Colonic mucosa (tissue), 4 donors: ENCODE measurements around the gene SRL. TPM values are rescaled to one million over a fixed set of nuclear protein-coding genes. Genes with fewer than 3 reads are reported as not detected.

ENCODE experiments used
- DNase-seq: peaks from one replicate; pipeline ENCODE4 v3.0.0-alpha.2; 2020
- H3K27ac ChIP-seq: fragments of 200-600 bp; one replicate; pipeline ENCODE4 v1.8.0; 2021
- H3K27me3 ChIP-seq: fragments of 200-600 bp; one replicate; pipeline ENCODE4 v1.8.0; 2021
- H3K36me3 ChIP-seq: fragments of 200-600 bp; one replicate; pipeline ENCODE4 v1.8.0; 2021
- H3K4me1 ChIP-seq: fragments of 200-600 bp; one replicate; pipeline ENCODE4 v1.8.0; 2021; ENCODE audit warnings: mild to moderate bottlenecking
- H3K4me3 ChIP-seq: fragments of 200-600 bp; one replicate; pipeline ENCODE4 v1.8.0; 2021
- H3K9ac ChIP-seq, 2 donors: one replicate each; pipeline ENCODE4 v1.7.0; 2013; ENCODE audit warnings: control low read depth in 2 of 2, low read depth in 2 of 2, low read length in 2 of 2
- H3K9me3 ChIP-seq: fragments of 200-600 bp; one replicate; pipeline ENCODE4 v1.8.0; 2021
- intact Hi-C: fragments of 100-400 bp; cut with DNase I; formaldehyde crosslinking; loops from one replicate; pipeline ENCODE4 v1.14.1; 2022
- total RNA-seq, 2 donors: library from RNA; stranded (reverse); fragmentation: NEBNext Ultra II Directional in 1 of 2; extraction: Animal tissue kit (Norgen Biotek cat#: 25700) in 1 of 2; gene quantifications; one replicate each; pipeline ENCODE4 v1.2.1, GENCODE V29; 2021
- TF ChIP-seq, protein P1 (sequence below): fragments of 200-600 bp; IDR thresholded peaks from one replicate; pipeline ENCODE4 v1.8.0; 2022; ENCODE audit warnings: antibody characterized with exemption, mild to moderate bottlenecking
- donor health status: healthy.
- donor health status: DM: no; HTN: no; CAD: no.
- donor health status: DM: no; HTN: no; CAD: no.

SRL gene
- total RNA-seq = under 1 TPM; 0.49 to 0.82 TPM

DNA sequence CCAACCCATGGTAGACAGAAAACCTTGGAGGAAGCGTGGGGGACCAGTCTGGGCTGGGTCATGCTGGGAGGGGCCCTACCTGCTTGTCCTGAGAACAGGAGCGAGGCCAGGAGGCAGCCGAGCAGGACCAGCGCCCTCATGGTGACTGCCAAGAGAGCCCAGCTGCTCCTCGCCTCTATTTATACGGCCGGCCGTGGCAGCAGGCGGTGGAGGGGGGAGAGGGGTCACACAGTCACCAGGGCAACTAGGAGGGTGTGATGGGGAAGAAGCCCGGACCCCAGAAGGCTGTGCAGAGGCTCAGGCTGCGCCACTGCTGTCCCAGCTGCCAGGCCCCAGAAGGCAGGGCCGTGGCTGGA lies at the start of gene SRL:
Gene SRL, minus strand, starts transcription at position 153 of the 356 bp plus-strand sequence. Its CDS starts 13 bp downstream, at position 140.
- Histone ChIP-seq H3K4me1 (no peaks in the 10 kb centered on the region), H3K36me3 (no peaks in the 10 kb centered on the region), H3K9ac (no peak within 1 kb of the TSS), H3K4me3 (no peak within 1 kb of the TSS), H3K9me3 (no peaks in the 10 kb centered on the region), H3K27ac (no peak within 1 kb of the TSS), H3K27me3 (no peaks in the 10 kb centered on the region)
- intact Hi-C loops = no loop called here
- TF ChIP-seq, protein P1, sequence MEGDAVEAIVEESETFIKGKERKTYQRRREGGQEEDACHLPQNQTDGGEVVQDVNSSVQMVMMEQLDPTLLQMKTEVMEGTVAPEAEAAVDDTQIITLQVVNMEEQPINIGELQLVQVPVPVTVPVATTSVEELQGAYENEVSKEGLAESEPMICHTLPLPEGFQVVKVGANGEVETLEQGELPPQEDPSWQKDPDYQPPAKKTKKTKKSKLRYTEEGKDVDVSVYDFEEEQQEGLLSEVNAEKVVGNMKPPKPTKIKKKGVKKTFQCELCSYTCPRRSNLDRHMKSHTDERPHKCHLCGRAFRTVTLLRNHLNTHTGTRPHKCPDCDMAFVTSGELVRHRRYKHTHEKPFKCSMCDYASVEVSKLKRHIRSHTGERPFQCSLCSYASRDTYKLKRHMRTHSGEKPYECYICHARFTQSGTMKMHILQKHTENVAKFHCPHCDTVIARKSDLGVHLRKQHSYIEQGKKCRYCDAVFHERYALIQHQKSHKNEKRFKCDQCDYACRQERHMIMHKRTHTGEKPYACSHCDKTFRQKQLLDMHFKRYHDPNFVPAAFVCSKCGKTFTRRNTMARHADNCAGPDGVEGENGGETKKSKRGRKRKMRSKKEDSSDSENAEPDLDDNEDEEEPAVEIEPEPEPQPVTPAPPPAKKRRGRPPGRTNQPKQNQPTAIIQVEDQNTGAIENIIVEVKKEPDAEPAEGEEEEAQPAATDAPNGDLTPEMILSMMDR = no peak
- no peak for DNase-seq

GRCh38 chr16:4290236-4290830 lies 48.5 kb upstream of the SRL start:
- H3K27me3 ChIP-seq = no peaks in the 10 kb centered on the region
- intact Hi-C loops = no loop called here
- H3K9ac ChIP-seq = peak overlapping the region in 1 of 2 donors; percentile 12
- no peak overlapping the region for H3K27ac ChIP-seq
- TF ChIP-seq, protein P1 = no peak
- H3K4me3 ChIP-seq = no peak overlapping the region
- no peaks in the 10 kb centered on the region for H3K36me3 ChIP-seq
- H3K4me1 ChIP-seq = peaks cover 5% of the 10 kb centered on the region
- H3K9me3 ChIP-seq = no peaks in the 10 kb centered on the region
- no peak for DNase-seq

DNA sequence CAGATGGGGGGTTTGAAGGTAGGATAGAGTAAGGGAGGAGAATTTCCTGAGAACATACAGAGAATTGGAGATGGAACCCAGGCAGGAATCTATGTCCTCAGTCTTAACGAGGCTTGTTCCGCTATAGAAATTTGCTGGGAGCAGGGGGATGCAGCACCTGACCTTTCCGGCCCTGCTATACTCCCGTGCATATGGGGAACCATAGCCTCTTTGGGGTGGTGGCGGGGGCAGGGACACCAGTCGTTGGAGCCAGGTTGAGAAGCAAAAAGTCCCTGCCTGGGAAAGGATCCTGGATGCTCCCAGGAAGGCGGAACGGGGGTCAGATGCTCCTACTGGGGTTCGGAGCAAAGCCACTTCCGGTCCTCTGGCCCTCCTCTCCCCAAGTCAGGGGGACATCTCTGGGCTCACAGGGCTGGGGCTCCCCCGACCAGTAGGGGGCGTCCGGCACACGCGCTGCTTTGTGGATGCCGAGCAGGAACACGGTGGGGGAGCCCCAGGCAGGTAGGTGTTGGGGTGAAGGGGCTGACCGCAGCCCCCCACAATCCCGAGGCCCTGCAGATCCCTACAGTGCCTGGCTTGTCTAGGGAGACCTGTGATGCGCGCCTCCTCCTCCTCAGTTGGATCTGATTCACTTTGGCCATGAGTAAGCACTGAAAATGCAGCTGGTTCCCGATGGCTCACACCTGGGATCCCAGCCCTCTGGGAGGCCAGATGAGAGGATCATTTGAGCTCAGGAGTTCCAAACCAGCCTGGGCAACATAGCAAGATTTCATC lies 46.5 kb upstream of the SRL start:
- peak; percentile 86 for DNase-seq
- H3K27me3 ChIP-seq = no peaks in the 10 kb centered on the region
- no peak overlapping the region for H3K9ac ChIP-seq
- no peak overlapping the region for H3K27ac ChIP-seq
- H3K4me1 ChIP-seq = peaks cover 5% of the 10 kb centered on the region
- H3K4me3 ChIP-seq = no peak overlapping the region
- H3K9me3 ChIP-seq = no peaks in the 10 kb centered on the region
- no peaks in the 10 kb centered on the region for H3K36me3 ChIP-seq
- intact Hi-C loops = loop anchor here (2.0 kb wide), 1 partner anchor 42 kb away; no protein-coding TSS in a partner anchor
- TF ChIP-seq, protein P1 = peak; percentile 94

DNA sequence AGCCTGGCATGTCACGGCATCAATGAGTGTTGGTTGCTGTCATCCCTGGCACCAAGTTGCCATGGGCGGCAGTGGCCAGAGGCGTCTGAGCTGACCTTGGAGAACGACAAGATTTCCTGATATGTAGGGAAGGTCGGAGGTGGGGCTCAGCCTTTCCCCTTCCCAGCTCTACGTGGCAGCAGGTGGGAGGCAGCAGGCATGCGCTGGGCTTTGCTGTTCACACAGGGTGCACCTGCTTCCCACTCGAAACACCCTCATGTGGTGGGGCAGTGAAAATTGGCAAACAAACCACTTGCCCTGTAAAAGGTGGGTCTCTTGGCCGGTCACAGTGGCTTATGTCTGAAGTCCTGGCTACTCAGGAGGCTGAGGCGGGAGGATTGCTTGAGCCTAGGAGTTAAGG lies 43.3 kb upstream of the SRL start:
- Histone ChIP-seq H3K9me3 (no peaks in the 10 kb centered on the region), H3K4me3 (no peak overlapping the region), H3K27ac (no peak overlapping the region), H3K36me3 (no peaks in the 10 kb centered on the region), H3K9ac (no peak overlapping the region), H3K4me1 (peaks cover 5% of the 10 kb centered on the region), H3K27me3 (no peaks in the 10 kb centered on the region)
- DNase-seq = no peak
- intact Hi-C loops = no loop called here
- TF ChIP-seq, protein P1 = no peak

DNA sequence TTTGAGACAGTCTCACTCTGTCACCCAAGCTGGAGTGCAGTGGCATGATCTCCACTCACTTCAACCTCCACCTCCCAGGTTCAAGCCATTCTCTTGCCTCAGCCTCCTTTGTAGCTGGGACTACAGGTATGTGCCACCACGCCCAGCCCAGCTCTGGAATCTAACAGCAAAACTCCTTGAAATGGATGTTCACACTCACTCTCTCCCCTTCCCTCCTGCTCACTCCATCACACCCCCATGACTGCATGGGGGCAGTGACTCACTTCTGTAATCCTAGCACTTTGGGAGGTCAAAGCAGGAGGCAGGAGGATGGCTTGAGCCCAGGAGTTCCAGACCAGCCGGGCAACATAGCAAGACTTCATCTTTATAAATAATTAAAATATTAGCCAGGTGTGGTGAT lies 42.1 kb upstream of the SRL start:
- TF ChIP-seq, protein P1 = no peak
- Histone ChIP-seq H3K36me3 (no peaks in the 10 kb centered on the region), H3K27ac (no peak overlapping the region), H3K4me1 (peaks cover 5% of the 10 kb centered on the region), H3K9me3 (no peaks in the 10 kb centered on the region), H3K9ac (no peak overlapping the region), H3K4me3 (no peak overlapping the region), H3K27me3 (no peaks in the 10 kb centered on the region)
- no peak for DNase-seq
- intact Hi-C loops = no loop called here
